Ascending aorta (tissue), 2 donors: ENCODE data around the gene PRR14L. TPM values are rescaled to one million over a fixed set of nuclear protein-coding genes. Genes with fewer than 3 reads are reported as not detected.
"Not testable (repeated sequence)": the region's sequence is repeated elsewhere in the genome, so short reads cannot be mapped to it uniquely, and the experiment has no call there.

ENCODE experiments used
- DNase-seq, 2 donors: peaks; one replicate each; pipeline ENCODE4 v3.0.0-alpha.2; 2019; ENCODE audit warnings: low spot score in 2 of 2
- H3K27ac ChIP-seq, 2 donors: fragments of 200-600 bp; sonication (generic); one replicate each; pipeline ENCODE4 v1.5.1; 2016 to 2017; ENCODE audit warnings: mild to moderate bottlenecking in 1 of 2
- H3K27me3 ChIP-seq: fragments of 200-600 bp; sonication (generic); one replicate; pipeline ENCODE4 v1.5.1; 2017
- H3K36me3 ChIP-seq, 2 donors: fragments of 200-600 bp; sonication (generic); one replicate each; pipeline ENCODE4 v1.5.1; 2016
- H3K4me1 ChIP-seq, 2 donors: fragments of 200-600 bp; sonication (generic); one replicate each; pipeline ENCODE4 v1.5.1; 2016 to 2017; ENCODE audit warnings: mild to moderate bottlenecking in 1 of 2
- H3K4me3 ChIP-seq, 2 donors: fragments of 200-600 bp; sonication (generic); one replicate each; pipeline ENCODE4 v1.5.1; 2016 to 2017; ENCODE audit warnings: mild to moderate bottlenecking in 1 of 2
- H3K9me3 ChIP-seq, 2 donors: fragments of 200-600 bp; sonication (generic); one replicate each; pipeline ENCODE4 v1.5.1; 2016
- CTCF ChIP-seq, 3 experiments: fragments of 200-600 bp in 2 of 3; fragments of 450-650 bp in 1 of 3; sonication (generic) in 2 of 3; IDR thresholded peaks; one replicate each; pipeline ENCODE4 v1.5.1; 2016 to 2019; ENCODE audit warnings: antibody characterized with exemption in 3 of 3, mild to moderate bottlenecking in 1 of 3, moderate library complexity in 1 of 3
- intact Hi-C: fragments of 100-400 bp; cut with DNase I; formaldehyde crosslinking; loops from one replicate; pipeline ENCODE4 v1.15.1; 2023
- total RNA-seq: library from RNA; depleted of rRNA; stranded (reverse); fragments of >200 nt; gene quantifications from one replicate; pipeline ENCODE4 v1.1.0, GENCODE V29; 2016

PRR14L gene
- total RNA-seq, 1 donor from 2014 or later, result 17.2 TPM

GRCh38 chr22:31768422-31769059, 18.6 kb upstream of the PRR14L start:
- H3K4me3 ChIP-seq, result no peak overlapping the region
- intact Hi-C loops, result no loop called here
- H3K36me3 ChIP-seq, result peaks cover 53 to 82% of the 10 kb centered on the region in 2 donors

GRCh38 chr22:31764785-31765184, 14.9 kb upstream of the PRR14L start:
- H3K27ac ChIP-seq, result no peak overlapping the region
- H3K4me3 ChIP-seq, result no peak overlapping the region
- TF ChIP-seq CTCF (IDR thresholded peaks at IDR 0.05), result no peak
- no peaks in the 10 kb centered on the region for H3K4me1 ChIP-seq
- DNase-seq, result no peak
- peaks cover 58 to 84% of the 10 kb centered on the region in 2 donors for H3K36me3 ChIP-seq
- no peaks in the 10 kb centered on the region for H3K9me3 ChIP-seq
- intact Hi-C loops, result no loop called here
- H3K27me3 ChIP-seq, result no peaks in the 10 kb centered on the region

More at GRCh38 chr22:31768422-31769059, 18.6 kb upstream of the PRR14L start:
- Histone ChIP-seq H3K9me3 (no peaks in the 10 kb centered on the region), H3K4me1 (no peaks in the 10 kb centered on the region), H3K27ac (no peak overlapping the region), H3K27me3 (no peaks in the 10 kb centered on the region)
- no peak for DNase-seq
- no peak for TF ChIP-seq CTCF (IDR thresholded peaks at IDR 0.05)

GRCh38 chr22:31758860-31759259, 8.9 kb upstream of the PRR14L start:
- H3K4me3 ChIP-seq, H3K4me1 ChIP-seq, H3K9me3 ChIP-seq, intact Hi-C loops, H3K27me3 ChIP-seq, H3K27ac ChIP-seq, DNase-seq: not testable (repeated sequence)
- H3K36me3 ChIP-seq, result peaks cover 21 to 36% of the 10 kb centered on the region in 2 donors

GRCh38 chr22:31757265-31757664, 7.3 kb upstream of the PRR14L start:
- H3K4me1 ChIP-seq, result peaks cover 0 to 12% of the 10 kb centered on the region in 2 donors
- peaks cover 14 to 26% of the 10 kb centered on the region in 2 donors for H3K36me3 ChIP-seq
- no peaks in the 10 kb centered on the region for H3K9me3 ChIP-seq
- no peak for DNase-seq
- no peak for TF ChIP-seq CTCF (IDR thresholded peaks at IDR 0.05)
- intact Hi-C loops, result no loop called here
- no peak overlapping the region for H3K4me3 ChIP-seq
- H3K27me3 ChIP-seq, result no peaks in the 10 kb centered on the region
- H3K27ac ChIP-seq, result no peak overlapping the region

- Histone ChIP-seq H3K27ac (peak overlapping the region in 1 of 2 donors; percentile 94), H3K4me3 (no peak overlapping the region), H3K9me3 (no peaks in the 10 kb centered on the region), H3K27me3 (no peaks in the 10 kb centered on the region), H3K36me3 (peaks cover 5 to 8% of the 10 kb centered on the region in 2 donors), H3K4me1 (peaks cover 0 to 20% of the 10 kb centered on the region in 2 donors)
- no peak for TF ChIP-seq CTCF (IDR thresholded peaks at IDR 0.05)
- DNase-seq, result no peak
- intact Hi-C loops, result loop anchor here (5.0 kb wide), 1 partner anchor 73 kb away; no protein-coding TSS in a partner anchor
Measured at GRCh38 chr22:31754813-31755212, 4.9 kb upstream of the PRR14L start.

GRCh38 chr22:31753634-31754501, 3.9 kb upstream of the PRR14L start, which contains the start of gene DEPDC5:
DEPDC5 (plus strand) TSS chr22:31754019; CDS start chr22:31754922, 903 bp downstream.
- no peaks in the 10 kb centered on the region for H3K27me3 ChIP-seq
- H3K9me3 ChIP-seq, result no peaks in the 10 kb centered on the region
- no peak for TF ChIP-seq CTCF (IDR thresholded peaks at IDR 0.05)
- H3K27ac ChIP-seq, result peak within 1 kb of the TSS; percentile 93 to 94
- peaks cover under 1 to 1% of the 10 kb centered on the region in 2 donors for H3K36me3 ChIP-seq
- peaks cover 0 to 20% of the 10 kb centered on the region in 2 donors for H3K4me1 ChIP-seq
- intact Hi-C loops, result loop anchor here (1.0 to 5.0 kb wide), 3 partner anchors 72 to 190 kb away; partner anchors contain the start of genes PISD and YWHAH
- DNase-seq, result peak; percentile 82 to 97
- H3K4me3 ChIP-seq, result peak within 1 kb of the TSS; percentile 64 to 91
